ENCODE measurements around the gene SLC12A1. TPM values are rescaled to one million over a fixed set of nuclear protein-coding genes. Genes with fewer than 3 reads are reported as not detected.

SLC12A1 gene
- total RNA-seq, 1 donor from 2014 or later, result 0.53 TPM

DNA sequence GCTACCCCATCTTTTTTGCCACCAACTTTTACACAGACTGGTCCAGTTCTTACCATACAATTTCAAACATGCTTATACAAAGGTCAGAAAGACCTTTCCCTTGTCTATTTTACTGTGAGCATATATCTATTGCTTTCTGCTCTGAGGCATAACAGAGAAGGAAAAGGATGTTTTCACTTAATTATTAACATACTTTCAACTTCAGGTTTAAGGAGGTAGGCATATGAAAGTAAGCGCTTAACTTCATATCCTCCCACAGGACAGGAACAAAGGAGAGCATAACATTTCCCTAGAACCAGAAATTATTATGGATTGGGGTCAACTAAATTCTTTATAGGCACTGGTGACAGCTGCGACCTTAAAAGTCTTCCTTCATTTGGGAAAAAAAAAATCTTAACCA is 29.1 kb upstream of the SLC12A1 start:
- TF ChIP-seq, protein P1, sequence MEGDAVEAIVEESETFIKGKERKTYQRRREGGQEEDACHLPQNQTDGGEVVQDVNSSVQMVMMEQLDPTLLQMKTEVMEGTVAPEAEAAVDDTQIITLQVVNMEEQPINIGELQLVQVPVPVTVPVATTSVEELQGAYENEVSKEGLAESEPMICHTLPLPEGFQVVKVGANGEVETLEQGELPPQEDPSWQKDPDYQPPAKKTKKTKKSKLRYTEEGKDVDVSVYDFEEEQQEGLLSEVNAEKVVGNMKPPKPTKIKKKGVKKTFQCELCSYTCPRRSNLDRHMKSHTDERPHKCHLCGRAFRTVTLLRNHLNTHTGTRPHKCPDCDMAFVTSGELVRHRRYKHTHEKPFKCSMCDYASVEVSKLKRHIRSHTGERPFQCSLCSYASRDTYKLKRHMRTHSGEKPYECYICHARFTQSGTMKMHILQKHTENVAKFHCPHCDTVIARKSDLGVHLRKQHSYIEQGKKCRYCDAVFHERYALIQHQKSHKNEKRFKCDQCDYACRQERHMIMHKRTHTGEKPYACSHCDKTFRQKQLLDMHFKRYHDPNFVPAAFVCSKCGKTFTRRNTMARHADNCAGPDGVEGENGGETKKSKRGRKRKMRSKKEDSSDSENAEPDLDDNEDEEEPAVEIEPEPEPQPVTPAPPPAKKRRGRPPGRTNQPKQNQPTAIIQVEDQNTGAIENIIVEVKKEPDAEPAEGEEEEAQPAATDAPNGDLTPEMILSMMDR (conservative IDR thresholded peaks at IDR 0.05), result no peak
- DNase-seq (ENCODE audit: extremely low spot score, unreplicated experiment), result no peak
- peaks cover 19% of the 10 kb centered on the region for H3K9me3 Mint-ChIP-seq
- H3K27me3 Mint-ChIP-seq, result no peaks in the 10 kb centered on the region
- H3K4me3 Mint-ChIP-seq, result peak overlapping the region; percentile 92
- peaks cover 10% of the 10 kb centered on the region for H3K4me1 Mint-ChIP-seq (ENCODE audit: unreplicated experiment)
- peaks cover 13% of the 10 kb centered on the region for H3K36me3 Mint-ChIP-seq
- peak overlapping the region; percentile 93 for H3K27ac Mint-ChIP-seq

GRCh38 chr15:48177383-48177765 is 28.7 kb upstream of the SLC12A1 start:
- Mint-ChIP-seq H3K27me3 (no peaks in the 10 kb centered on the region), H3K4me3 (peak overlapping the region; percentile 92), H3K36me3 (peaks cover 13% of the 10 kb centered on the region), H3K27ac (peak overlapping the region; percentile 93), H3K4me1 (ENCODE audit: unreplicated experiment) (peaks cover 10% of the 10 kb centered on the region), H3K9me3 (peaks cover 18% of the 10 kb centered on the region)
- DNase-seq (ENCODE audit: extremely low spot score, unreplicated experiment), result no peak
- TF ChIP-seq, protein P1 (conservative IDR thresholded peaks at IDR 0.05), result no peak

- H3K9me3 Mint-ChIP-seq, result peaks cover 11% of the 10 kb centered on the region
- no peaks in the 10 kb centered on the region for H3K27me3 Mint-ChIP-seq
- TF ChIP-seq, protein P1 (conservative IDR thresholded peaks at IDR 0.05), result peak; percentile 53
- H3K36me3 Mint-ChIP-seq, result peaks cover 9% of the 10 kb centered on the region
- peak within 1 kb of the TSS; percentile 92 for H3K4me3 Mint-ChIP-seq
- peak within 1 kb of the TSS; percentile 93 for H3K27ac Mint-ChIP-seq
- DNase-seq (ENCODE audit: extremely low spot score, unreplicated experiment), result peak; percentile 88
- peaks cover 10% of the 10 kb centered on the region for H3K4me1 Mint-ChIP-seq (ENCODE audit: unreplicated experiment)
Measured at GRCh38 chr15:48177766-48178647, 28.1 kb upstream of the SLC12A1 start, which contains the start of gene MYEF2. TSS of gene MYEF2 (minus strand) at chr15:48178295. CDS start at chr15:48178237, 58 bp downstream.

GRCh38 chr15:48178648-48178931 is 27.5 kb upstream of the SLC12A1 start:
- H3K27ac Mint-ChIP-seq, result no peak overlapping the region
- H3K4me3 Mint-ChIP-seq, result peak overlapping the region; percentile 79
- H3K9me3 Mint-ChIP-seq, result peaks cover 7% of the 10 kb centered on the region
- H3K27me3 Mint-ChIP-seq, result no peaks in the 10 kb centered on the region
- no peak for DNase-seq (ENCODE audit: extremely low spot score, unreplicated experiment)
- peaks cover 7% of the 10 kb centered on the region for H3K36me3 Mint-ChIP-seq
- TF ChIP-seq, protein P1 (conservative IDR thresholded peaks at IDR 0.05), result no peak
- H3K4me1 Mint-ChIP-seq (ENCODE audit: unreplicated experiment), result peaks cover 10% of the 10 kb centered on the region

GRCh38 chr15:48182749-48183148 is 23.4 kb upstream of the SLC12A1 start:
- Mint-ChIP-seq H3K27me3 (no peaks in the 10 kb centered on the region), H3K36me3 (no peaks in the 10 kb centered on the region), H3K4me3 (no peak overlapping the region), H3K9me3 (no peaks in the 10 kb centered on the region), H3K4me1 (ENCODE audit: unreplicated experiment) (no peaks in the 10 kb centered on the region), H3K27ac (no peak overlapping the region)
- TF ChIP-seq, protein P1 (conservative IDR thresholded peaks at IDR 0.05), result no peak
- DNase-seq (ENCODE audit: extremely low spot score, unreplicated experiment), result no peak

Measured in type B pancreatic cell (in vitro differentiated cells).